ENCODE data around the gene DMAP1.

The DMAP1 gene

DNA sequence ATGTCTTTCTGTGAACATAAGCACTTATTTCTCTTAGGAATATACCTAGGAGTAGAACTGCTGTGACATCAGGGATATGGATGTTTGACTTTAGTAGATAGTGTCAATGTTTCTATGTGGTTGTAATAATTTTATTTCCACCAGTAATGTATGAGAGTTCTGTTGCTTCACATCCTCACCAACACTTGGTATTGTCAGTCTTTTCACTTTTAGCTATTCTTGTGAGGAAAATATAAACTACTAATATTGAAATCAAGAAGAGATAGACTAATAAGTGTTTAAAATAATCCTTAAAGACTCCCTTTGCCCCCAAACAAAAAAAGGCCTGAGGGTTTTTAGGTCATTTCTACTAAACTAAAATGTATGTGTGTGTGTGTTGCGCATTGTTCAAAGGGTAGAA, 2.7 kb upstream of the DMAP1 start:
- POLR2A ChIA-PET = no interaction called here
- CTCF ChIA-PET = interaction anchor here (0.6 to 1.0 kb wide), 3 partner anchors 29 to 385 kb away, joined by 3 to 6 read pairs (median 3); no protein-coding TSS in a partner anchor

DNA sequence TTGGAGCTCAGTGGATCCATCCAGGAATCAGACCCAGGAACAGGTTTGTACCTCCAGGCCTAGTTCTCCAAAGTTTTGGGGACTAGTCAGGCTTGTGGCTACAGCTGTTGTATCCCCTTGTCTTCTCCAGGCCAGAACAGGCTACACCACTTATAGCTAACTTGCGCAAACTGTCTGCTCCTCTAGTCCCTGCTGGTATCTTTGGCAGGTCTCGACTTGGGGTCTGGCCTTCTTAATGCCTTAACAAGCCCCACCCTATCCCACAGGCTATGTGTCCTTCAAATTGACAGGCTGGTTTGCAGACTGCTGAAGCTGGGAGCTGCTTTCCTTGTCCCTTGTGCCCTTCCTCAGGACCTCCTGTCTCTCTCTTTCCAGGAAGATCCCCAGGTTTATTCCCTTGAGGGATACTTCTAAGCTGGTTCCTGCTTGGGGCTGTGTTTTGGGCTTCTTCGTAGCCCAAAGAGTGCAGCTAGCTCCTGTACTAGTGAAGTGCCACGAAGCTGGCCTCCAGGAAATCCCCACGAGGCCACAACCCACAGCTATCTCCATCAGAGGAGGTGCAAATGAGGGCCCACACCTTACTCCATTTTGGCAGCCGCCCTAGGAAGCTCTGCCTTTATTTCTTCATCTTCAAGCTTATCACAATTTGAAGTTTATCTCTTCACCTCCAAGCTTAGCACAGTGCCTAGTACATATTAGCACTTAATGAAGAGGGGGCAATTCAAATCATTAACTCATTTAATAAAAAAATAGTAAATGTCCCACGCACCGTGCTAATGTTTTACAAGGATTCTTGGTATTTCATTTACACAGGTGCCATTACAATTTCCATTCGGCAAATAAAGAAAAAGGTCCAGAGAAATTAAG, 683 bp upstream of the DMAP1 start:
- ChIA-PET POLR2A (interaction anchor here (0.7 to 1.4 kb wide), 5 partner anchors 12 to 238 kb away, joined by 3 to 4 read pairs (median 3); partner anchors contain the start of gene ATP6V0B), CTCF (interaction anchor here (1.0 to 3.0 kb wide), 2 partner anchors 120 to 165 kb away, joined by 4 to 20 read pairs; no protein-coding TSS in a partner anchor)
- Histone ChIP-seq H3K36me3 (ENCODE audit: control insufficient read depth in 2 of 2, insufficient read depth in 1 of 2, low read length in 2 of 2) (peaks cover 10 to 33% of the 10 kb centered on the region in 2 experiments), H3K27ac (ENCODE audit: extremely low read depth, low read depth, low read length) (no peak overlapping the region; the same call in 1 of the 2 replicates), H3K4me1 (ENCODE audit: control insufficient read depth, insufficient read depth, low read length) (no peaks in the 10 kb centered on the region), H3K9me3 (ENCODE audit: control insufficient read depth, insufficient read depth, low read depth, low read length) (no peaks in the 10 kb centered on the region), H3K4me3 (ENCODE audit: low read depth, low read length) (peak overlapping the region; percentile 95)
- TF ChIP-seq ZNF274 (IDR thresholded peaks at IDR 0.05; ENCODE audit: low read length) = no peak
- no peak for TF ChIP-seq ZNF274 (tag by site-specific recombination; IDR thresholded peaks at IDR 0.05; ENCODE audit: borderline replicate concordance)
- no peak for TF ChIP-seq ZSCAN30 (tag by site-specific recombination; IDR thresholded peaks at IDR 0.05)
- TF ChIP-seq ZNF37A (tag by site-specific recombination; IDR thresholded peaks at IDR 0.05) = no peak
- TF ChIP-seq WT1 (tag by site-specific recombination; IDR thresholded peaks at IDR 0.05) = no peak
- TF ChIP-seq ZNF596 (tag by site-specific recombination; IDR thresholded peaks at IDR 0.05) = no peak
- no peak for TF ChIP-seq ZNF560 (tag by site-specific recombination; IDR thresholded peaks at IDR 0.05; ENCODE audit: borderline replicate concordance)
- TF ChIP-seq ZNF2 (tag by site-specific recombination; IDR thresholded peaks at IDR 0.05) = no peak
- no peak for TF ChIP-seq ZNF610 (tag by site-specific recombination; IDR thresholded peaks at IDR 0.05; ENCODE audit: borderline replicate concordance)

More for the DNA sequence above, 2.7 kb upstream of the DMAP1 start:
- Histone ChIP-seq H3K27ac (ENCODE audit: extremely low read depth, low read depth, low read length) (no peak overlapping the region), H3K9me3 (ENCODE audit: control insufficient read depth, insufficient read depth, low read depth, low read length) (no peaks in the 10 kb centered on the region), H3K4me3 (ENCODE audit: low read depth, low read length) (no peak overlapping the region), H3K36me3 (ENCODE audit: control insufficient read depth in 2 of 2, insufficient read depth in 1 of 2, low read length in 2 of 2) (peaks cover 0 to 13% of the 10 kb centered on the region in 2 experiments; a peak in 1 of 3 replicates), H3K4me1 (ENCODE audit: control insufficient read depth, insufficient read depth, low read length) (no peaks in the 10 kb centered on the region)
- no peak for TF ChIP-seq IKZF3 (tag by site-specific recombination; IDR thresholded peaks at IDR 0.05)
- peak; percentile 92 for TF ChIP-seq ZNF184 (tag by site-specific recombination; IDR thresholded peaks at IDR 0.05)

DNA sequence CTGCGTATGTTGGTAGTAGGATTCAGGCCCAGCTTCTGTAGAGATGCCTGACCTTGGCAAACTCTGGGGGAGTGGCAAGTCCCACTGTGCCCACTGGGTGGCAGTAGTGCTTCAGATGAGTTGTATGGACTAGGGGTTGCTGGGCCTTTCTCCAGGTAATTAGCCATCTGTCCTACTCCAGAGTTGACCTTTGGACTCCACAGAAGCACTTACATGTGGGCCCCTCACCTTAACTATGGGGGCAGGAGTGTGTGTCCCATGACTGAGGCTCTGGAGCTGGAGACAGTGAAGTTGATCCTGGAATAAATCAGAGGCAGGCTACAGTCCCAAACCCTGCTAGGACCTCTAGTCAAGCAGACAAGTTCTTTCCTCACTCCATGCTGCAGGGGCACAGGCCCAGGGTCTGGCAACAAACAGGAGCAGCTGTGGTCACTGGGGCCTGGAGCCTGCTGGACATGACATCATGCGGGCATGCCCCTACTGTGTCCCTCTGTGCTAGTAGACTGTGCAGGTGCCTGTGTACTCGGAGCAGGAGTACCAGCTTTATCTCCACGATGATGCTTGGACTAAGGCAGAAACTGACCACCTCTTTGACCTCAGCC, 4.6 kb downstream of the DMAP1 start:
- Histone ChIP-seq H3K9me3 (ENCODE audit: control insufficient read depth, insufficient read depth, low read depth, low read length) (no peaks in the 10 kb centered on the region), H3K36me3 (ENCODE audit: control insufficient read depth in 2 of 2, insufficient read depth in 1 of 2, low read length in 2 of 2) (peaks cover 10 to 87% of the 10 kb centered on the region in 2 experiments), H3K4me3 (ENCODE audit: low read depth, low read length) (no peak overlapping the region), H3K4me1 (ENCODE audit: control insufficient read depth, insufficient read depth, low read length) (no peaks in the 10 kb centered on the region), H3K27ac (ENCODE audit: extremely low read depth, low read depth, low read length) (no peak overlapping the region)
- ChIA-PET CTCF (interaction anchor here (0.6 to 3.8 kb wide), 57 partner anchors 10 to 455 kb away, joined by 3 to 31 read pairs (median 5); no protein-coding TSS in a partner anchor), POLR2A (interaction anchor here (1.3 to 1.4 kb wide), 3 partner anchors 125 to 435 kb away, joined by 3 read pairs; no protein-coding TSS in a partner anchor)
- TF ChIP-seq SALL2 (tag by site-specific recombination; IDR thresholded peaks at IDR 0.05; ENCODE audit: borderline replicate concordance) (no peak), HOXA7 (CRISPR knock-in tag; IDR thresholded peaks at IDR 0.05; ENCODE audit: borderline replicate concordance) (no peak), ZNF2 (tag by site-specific recombination; IDR thresholded peaks at IDR 0.05) (peak; percentile 60), ZNF560 (tag by site-specific recombination; IDR thresholded peaks at IDR 0.05; ENCODE audit: borderline replicate concordance) (no peak), ZNF610 (tag by site-specific recombination; IDR thresholded peaks at IDR 0.05; ENCODE audit: borderline replicate concordance) (no peak), ZNF654 (tag by site-specific recombination; IDR thresholded peaks at IDR 0.05; ENCODE audit: low read depth) (peak; percentile 85), ZFP37 (tag by site-specific recombination; IDR thresholded peaks at IDR 0.05) (0 out of 2 replicates have a peak, but pooled peaks have one; percentile 24), ZNF366 (tag by site-specific recombination; conservative IDR thresholded peaks at IDR 0.05) (no peak)
- TF ChIP-seq, protein P1, sequence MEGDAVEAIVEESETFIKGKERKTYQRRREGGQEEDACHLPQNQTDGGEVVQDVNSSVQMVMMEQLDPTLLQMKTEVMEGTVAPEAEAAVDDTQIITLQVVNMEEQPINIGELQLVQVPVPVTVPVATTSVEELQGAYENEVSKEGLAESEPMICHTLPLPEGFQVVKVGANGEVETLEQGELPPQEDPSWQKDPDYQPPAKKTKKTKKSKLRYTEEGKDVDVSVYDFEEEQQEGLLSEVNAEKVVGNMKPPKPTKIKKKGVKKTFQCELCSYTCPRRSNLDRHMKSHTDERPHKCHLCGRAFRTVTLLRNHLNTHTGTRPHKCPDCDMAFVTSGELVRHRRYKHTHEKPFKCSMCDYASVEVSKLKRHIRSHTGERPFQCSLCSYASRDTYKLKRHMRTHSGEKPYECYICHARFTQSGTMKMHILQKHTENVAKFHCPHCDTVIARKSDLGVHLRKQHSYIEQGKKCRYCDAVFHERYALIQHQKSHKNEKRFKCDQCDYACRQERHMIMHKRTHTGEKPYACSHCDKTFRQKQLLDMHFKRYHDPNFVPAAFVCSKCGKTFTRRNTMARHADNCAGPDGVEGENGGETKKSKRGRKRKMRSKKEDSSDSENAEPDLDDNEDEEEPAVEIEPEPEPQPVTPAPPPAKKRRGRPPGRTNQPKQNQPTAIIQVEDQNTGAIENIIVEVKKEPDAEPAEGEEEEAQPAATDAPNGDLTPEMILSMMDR (tag by site-specific recombination; IDR thresholded peaks at IDR 0.05) = peak; percentile 83
- TF ChIP-seq, protein P2, sequence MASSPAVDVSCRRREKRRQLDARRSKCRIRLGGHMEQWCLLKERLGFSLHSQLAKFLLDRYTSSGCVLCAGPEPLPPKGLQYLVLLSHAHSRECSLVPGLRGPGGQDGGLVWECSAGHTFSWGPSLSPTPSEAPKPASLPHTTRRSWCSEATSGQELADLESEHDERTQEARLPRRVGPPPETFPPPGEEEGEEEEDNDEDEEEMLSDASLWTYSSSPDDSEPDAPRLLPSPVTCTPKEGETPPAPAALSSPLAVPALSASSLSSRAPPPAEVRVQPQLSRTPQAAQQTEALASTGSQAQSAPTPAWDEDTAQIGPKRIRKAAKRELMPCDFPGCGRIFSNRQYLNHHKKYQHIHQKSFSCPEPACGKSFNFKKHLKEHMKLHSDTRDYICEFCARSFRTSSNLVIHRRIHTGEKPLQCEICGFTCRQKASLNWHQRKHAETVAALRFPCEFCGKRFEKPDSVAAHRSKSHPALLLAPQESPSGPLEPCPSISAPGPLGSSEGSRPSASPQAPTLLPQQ (tag by site-specific recombination; IDR thresholded peaks at IDR 0.05) = peak; percentile 75
- TF ChIP-seq, protein P3, sequence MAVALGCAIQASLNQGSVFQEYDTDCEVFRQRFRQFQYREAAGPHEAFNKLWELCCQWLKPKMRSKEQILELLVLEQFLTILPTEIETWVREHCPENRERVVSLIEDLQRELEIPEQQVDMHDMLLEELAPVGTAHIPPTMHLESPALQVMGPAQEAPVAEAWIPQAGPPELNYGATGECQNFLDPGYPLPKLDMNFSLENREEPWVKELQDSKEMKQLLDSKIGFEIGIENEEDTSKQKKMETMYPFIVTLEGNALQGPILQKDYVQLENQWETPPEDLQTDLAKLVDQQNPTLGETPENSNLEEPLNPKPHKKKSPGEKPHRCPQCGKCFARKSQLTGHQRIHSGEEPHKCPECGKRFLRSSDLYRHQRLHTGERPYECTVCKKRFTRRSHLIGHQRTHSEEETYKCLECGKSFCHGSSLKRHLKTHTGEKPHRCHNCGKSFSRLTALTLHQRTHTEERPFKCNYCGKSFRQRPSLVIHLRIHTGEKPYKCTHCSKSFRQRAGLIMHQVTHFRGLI (tag by site-specific recombination; IDR thresholded peaks at IDR 0.05) = no peak
- TF ChIP-seq, protein P4, sequence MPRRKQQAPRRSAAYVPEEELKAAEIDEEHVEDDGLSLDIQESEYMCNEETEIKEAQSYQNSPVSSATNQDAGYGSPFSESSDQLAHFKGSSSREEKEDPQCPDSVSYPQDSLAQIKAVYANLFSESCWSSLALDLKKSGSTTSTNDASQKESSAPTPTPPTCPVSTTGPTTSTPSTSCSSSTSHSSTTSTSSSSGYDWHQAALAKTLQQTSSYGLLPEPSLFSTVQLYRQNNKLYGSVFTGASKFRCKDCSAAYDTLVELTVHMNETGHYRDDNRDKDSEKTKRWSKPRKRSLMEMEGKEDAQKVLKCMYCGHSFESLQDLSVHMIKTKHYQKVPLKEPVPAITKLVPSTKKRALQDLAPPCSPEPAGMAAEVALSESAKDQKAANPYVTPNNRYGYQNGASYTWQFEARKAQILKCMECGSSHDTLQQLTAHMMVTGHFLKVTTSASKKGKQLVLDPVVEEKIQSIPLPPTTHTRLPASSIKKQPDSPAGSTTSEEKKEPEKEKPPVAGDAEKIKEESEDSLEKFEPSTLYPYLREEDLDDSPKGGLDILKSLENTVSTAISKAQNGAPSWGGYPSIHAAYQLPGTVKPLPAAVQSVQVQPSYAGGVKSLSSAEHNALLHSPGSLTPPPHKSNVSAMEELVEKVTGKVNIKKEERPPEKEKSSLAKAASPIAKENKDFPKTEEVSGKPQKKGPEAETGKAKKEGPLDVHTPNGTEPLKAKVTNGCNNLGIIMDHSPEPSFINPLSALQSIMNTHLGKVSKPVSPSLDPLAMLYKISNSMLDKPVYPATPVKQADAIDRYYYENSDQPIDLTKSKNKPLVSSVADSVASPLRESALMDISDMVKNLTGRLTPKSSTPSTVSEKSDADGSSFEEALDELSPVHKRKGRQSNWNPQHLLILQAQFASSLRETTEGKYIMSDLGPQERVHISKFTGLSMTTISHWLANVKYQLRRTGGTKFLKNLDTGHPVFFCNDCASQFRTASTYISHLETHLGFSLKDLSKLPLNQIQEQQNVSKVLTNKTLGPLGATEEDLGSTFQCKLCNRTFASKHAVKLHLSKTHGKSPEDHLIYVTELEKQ (tag by site-specific recombination; IDR thresholded peaks at IDR 0.05; ENCODE audit: borderline replicate concordance) = no peak

All from HEK293 (cell line).